CD14-positive monocyte (primary cell): ENCODE measurements around the gene WDFY4. TPM values are rescaled to one million over a fixed set of nuclear protein-coding genes. Genes with fewer than 3 reads are reported as not detected.

Experiments
- DNase-seq, 3 donors: peaks; one replicate each; pipeline ENCODE4 v3.0.0-alpha.2; 2011 to 2022
- H2AFZ ChIP-seq: 2 replicates; pipeline ENCODE4 v1.6.0; 2012; ENCODE audit warnings: mild to moderate bottlenecking, low read depth, low read length, inconsistent platforms; ENCODE audit not compliant: insufficient read depth, poor library complexity, severe bottlenecking
- H3K27ac ChIP-seq, 2 donors: 1 replicate in 1 of 2; 2 replicates in 1 of 2; pipeline ENCODE4 v1.5.1; 2012 to 2013; ENCODE audit warnings: low read length in 2 of 2, control low read depth in 1 of 2, inconsistent platforms in 1 of 2, low read depth in 1 of 2, mild to moderate bottlenecking in 1 of 2
- H3K27me3 ChIP-seq, 2 donors: one replicate each; pipeline versions ENCODE4 v1.6.0 to v1.6.1; 2011 to 2013; ENCODE audit warnings: low read length in 2 of 2; ENCODE audit not compliant: control insufficient read depth in 2 of 2, insufficient read depth in 2 of 2
- H3K36me3 ChIP-seq, 2 donors: replicated peaks in 1 of 2; 1 replicate in 1 of 2; 2 replicates in 1 of 2; pipeline versions ENCODE4 v1.5.1 to v1.6.1; 2012 to 2013; ENCODE audit warnings: low read length in 2 of 2, control low read depth in 1 of 2, inconsistent platforms in 1 of 2, mild to moderate bottlenecking in 1 of 2; ENCODE audit not compliant: insufficient read depth in 2 of 2, control insufficient read depth in 1 of 2
- H3K4me1 ChIP-seq, 2 donors: 1 replicate in 1 of 2; 2 replicates in 1 of 2; pipeline versions ENCODE4 v1.5.1 to v1.6.1; 2012 to 2013; ENCODE audit warnings: low read length in 2 of 2, control low read depth in 1 of 2, inconsistent platforms in 1 of 2, mild to moderate bottlenecking in 1 of 2, moderate library complexity in 1 of 2; ENCODE audit not compliant: insufficient read depth in 2 of 2, control insufficient read depth in 1 of 2
- H3K4me2 ChIP-seq: replicated peaks from 2 replicates; pipeline ENCODE3; 2012; ENCODE audit warnings: low read length, moderate library complexity, mild to moderate bottlenecking; ENCODE audit not compliant: poor library complexity, severe bottlenecking; ENCODE audit errors: extremely low read depth
- H3K4me3 ChIP-seq, 3 experiments: fragments of 200-600 bp in 1 of 3; sonication (generic) in 1 of 3; replicated peaks in 1 of 3; 1 replicate in 2 of 3; 2 replicates in 1 of 3; pipeline ENCODE4 v1.5.1; 2011 to 2013; ENCODE audit warnings: low read length in 3 of 3, mild to moderate bottlenecking in 3 of 3, control low read depth in 2 of 3, low read depth in 2 of 3, inconsistent platforms in 1 of 3, moderate library complexity in 1 of 3
- H3K79me2 ChIP-seq: 2 replicates; pipeline ENCODE4 v1.6.0; 2012; ENCODE audit warnings: mild to moderate bottlenecking, control low read depth, inconsistent platforms, low read length, moderate library complexity; ENCODE audit not compliant: insufficient read depth
- H3K9ac ChIP-seq: 2 replicates; pipeline ENCODE4 v1.6.0; 2017; ENCODE audit warnings: low read length, mild to moderate bottlenecking; ENCODE audit not compliant: insufficient read depth, poor library complexity, severe bottlenecking
- H3K9me3 ChIP-seq, 2 donors: replicated peaks in 1 of 2; 1 replicate in 1 of 2; 2 replicates in 1 of 2; pipeline versions ENCODE4 v1.5.1 to v1.6.1; 2012 to 2013; ENCODE audit warnings: low read length in 2 of 2, control low read depth in 1 of 2; ENCODE audit not compliant: control insufficient read depth in 1 of 2, insufficient read depth in 1 of 2
- H4K20me1 ChIP-seq: 2 replicates; pipeline ENCODE4 v1.6.0; 2012; ENCODE audit warnings: mild to moderate bottlenecking, low read length, control low read depth, moderate library complexity; ENCODE audit not compliant: insufficient read depth
- H3K27ac Mint-ChIP-seq, 7 donors: one replicate each; pipeline ENCODE4 v1.8.0; 2020; ENCODE audit warnings: mild to moderate bottlenecking in 7 of 7, mixed read lengths in 7 of 7, moderate library complexity in 6 of 7, inconsistent platforms in 2 of 7
- H3K27me3 Mint-ChIP-seq, 3 donors: one replicate each; pipeline ENCODE4 v1.8.0; 2021 to 2022; ENCODE audit warnings: low read depth in 3 of 3, mild to moderate bottlenecking in 3 of 3, mixed read lengths in 3 of 3, moderate library complexity in 3 of 3, inconsistent platforms in 1 of 3
- H3K36me3 Mint-ChIP-seq, 2 donors: one replicate each; pipeline ENCODE4 v1.8.0; 2020; ENCODE audit warnings: mixed read lengths in 2 of 2, inconsistent platforms in 1 of 2, mild to moderate bottlenecking in 1 of 2
- H3K4me1 Mint-ChIP-seq: one replicate; pipeline ENCODE4 v1.8.0; 2020; ENCODE audit warnings: mild to moderate bottlenecking, mixed read lengths
- H3K4me3 Mint-ChIP-seq, 2 donors: one replicate each; pipeline ENCODE4 v1.8.0; 2020; ENCODE audit warnings: mild to moderate bottlenecking in 2 of 2, mixed read lengths in 2 of 2, moderate library complexity in 1 of 2
- H3K9me3 Mint-ChIP-seq, 7 donors: one replicate each; pipeline ENCODE4 v1.8.0; 2020 to 2022; ENCODE audit warnings: mixed read lengths in 7 of 7, mild to moderate bottlenecking in 6 of 7, moderate library complexity in 6 of 7, inconsistent platforms in 2 of 7
- CTCF ChIP-seq: fragments of 200-600 bp; IDR thresholded peaks from one replicate; pipeline ENCODE4 v1.8.0; 2022; ENCODE audit warnings: antibody characterized with exemption, mild to moderate bottlenecking
- WGBS: methylation state at CpG from one replicate; pipeline ENCODE4 v1.1.5; 2013; ENCODE audit warnings: missing lambda C conversion rate; ENCODE audit not compliant: insufficient coverage; 5-methylcytosine and 5-hydroxymethylcytosine counted together
- intact Hi-C, 2 donors: fragments of 100-400 bp; cut with micrococcal nuclease; formaldehyde crosslinking; loops; one replicate each; pipeline versions ENCODE4 v1.15.0 to v1.15.1; 2023
- polyA plus RNA-seq, 3 donors: library from polyadenylated mRNA; depleted of rRNA in 1 of 3; unstranded in 2 of 3; stranded (reverse) in 1 of 3; fragments of 300-500 nt in 2 of 3; fragments of >200 nt in 1 of 3; fragmentation: Illumina TruSeq in 2 of 3; gene quantifications; 1 replicate in 2 of 3; 2 replicates in 1 of 3; pipeline ENCODE4 v1.2.3, GENCODE V29; 2012 to 2021

The WDFY4 gene
- polyA plus RNA-seq, 3 donors: 7.5 to 36.1 (median 9.8) TPM

GRCh38 chr10:48910548-48910947, 225.9 kb downstream of the WDFY4 start:
- no peak for TF ChIP-seq CTCF
- peaks cover 69 to 86% of the 10 kb centered on the region in 2 donors for H3K36me3 Mint-ChIP-seq
- no peaks in the 10 kb centered on the region for H3K4me1 Mint-ChIP-seq
- Histone ChIP-seq H3K9ac (no peak overlapping the region), H3K4me1 (no peaks in the 10 kb centered on the region), H3K4me3 (no peak overlapping the region), H3K4me2 (no peak overlapping the region), H3K36me3 (peaks cover 68 to 90% of the 10 kb centered on the region in 2 donors), H3K27me3 (no peaks in the 10 kb centered on the region), H3K79me2 (no peaks in the 10 kb centered on the region), H3K9me3 (no peaks in the 10 kb centered on the region), H4K20me1 (no peaks in the 10 kb centered on the region), H3K27ac (no peak overlapping the region), H2AFZ (no peak overlapping the region)
- no peak for DNase-seq
- H3K27me3 Mint-ChIP-seq: peaks cover 0 to 2% (median 2%) of the 10 kb centered on the region in 3 donors
- no peaks in the 10 kb centered on the region for H3K9me3 Mint-ChIP-seq
- WGBS: no CpG with 5 or more reads among the region's 5 CpGs
- H3K27ac Mint-ChIP-seq: peak overlapping the region in 2 of 7 donors; percentile 21 to 27
- H3K4me3 Mint-ChIP-seq: no peak overlapping the region
- intact Hi-C loops: no loop called here

DNA sequence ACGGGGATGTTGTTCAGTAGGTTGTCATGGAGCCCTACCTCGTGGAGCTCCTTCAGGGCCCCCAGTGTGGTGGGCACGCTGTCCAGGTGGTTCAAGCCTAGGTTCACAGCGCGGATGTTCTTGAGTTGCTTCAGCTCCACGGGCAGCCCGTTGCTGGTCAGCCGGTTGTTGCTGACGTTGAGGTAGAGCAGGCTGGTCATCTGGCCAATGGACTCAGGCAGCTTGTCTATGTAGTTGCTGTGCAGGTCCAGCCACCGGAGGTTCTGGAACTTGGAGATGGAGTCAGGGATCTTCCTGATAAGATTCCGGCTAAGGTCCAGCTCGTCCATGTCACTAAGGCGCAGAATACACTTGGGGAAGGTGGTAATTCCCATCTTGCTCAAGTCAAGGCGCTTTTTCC, 229.0 kb downstream of the WDFY4 start:
- H3K4me3 Mint-ChIP-seq: no peak overlapping the region
- TF ChIP-seq CTCF: no peak
- Histone ChIP-seq H3K79me2 (no peaks in the 10 kb centered on the region), H4K20me1 (no peaks in the 10 kb centered on the region), H3K36me3 (peaks cover 68 to 82% of the 10 kb centered on the region in 2 donors), H2AFZ (no peak overlapping the region), H3K9me3 (no peaks in the 10 kb centered on the region), H3K4me1 (no peaks in the 10 kb centered on the region), H3K4me3 (no peak overlapping the region), H3K27me3 (no peaks in the 10 kb centered on the region), H3K4me2 (no peak overlapping the region), H3K9ac (no peak overlapping the region), H3K27ac (no peak overlapping the region)
- H3K9me3 Mint-ChIP-seq: no peaks in the 10 kb centered on the region
- peaks cover 0 to 2% (median 0%) of the 10 kb centered on the region in 3 donors for H3K27me3 Mint-ChIP-seq
- intact Hi-C loops: no loop called here
- H3K27ac Mint-ChIP-seq: peak overlapping the region in 1 of 7 donors; percentile 8
- DNase-seq: no peak
- no peaks in the 10 kb centered on the region for H3K4me1 Mint-ChIP-seq
- H3K36me3 Mint-ChIP-seq: peaks cover 72 to 83% of the 10 kb centered on the region in 2 donors
- over 99% methylated on average over 11 of the region's 14 CpGs for WGBS
